ENCODE measurements around the gene NQO2. TPM values are rescaled to one million over a fixed set of nuclear protein-coding genes. Genes with fewer than 3 reads are reported as not detected.
A peak's percentile ranks its signal among the peaks of the same experiment; 100 is the strongest.

NQO2 gene, protein sequence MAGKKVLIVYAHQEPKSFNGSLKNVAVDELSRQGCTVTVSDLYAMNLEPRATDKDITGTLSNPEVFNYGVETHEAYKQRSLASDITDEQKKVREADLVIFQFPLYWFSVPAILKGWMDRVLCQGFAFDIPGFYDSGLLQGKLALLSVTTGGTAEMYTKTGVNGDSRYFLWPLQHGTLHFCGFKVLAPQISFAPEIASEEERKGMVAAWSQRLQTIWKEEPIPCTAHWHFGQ
- total RNA-seq (10 to 100 TPM in 1 of 2 donors, 1 to 10 TPM in 1; 9.5 to 16.8 TPM), polyA plus RNA-seq (ENCODE audit: insufficient read depth, low read depth, low replicate concordance) (35.6 TPM)
- long read RNA-seq, donor 1, full-length matches to known transcripts = 9 of 15 reads
- long read RNA-seq, donor 1, partial matches to known transcripts = 0 of 15 reads
- long read RNA-seq, donor 1, other reads (novel, unspliced or antisense) = 6 of 15 reads
- long read RNA-seq, donor 2, full-length matches to known transcripts = 7 of 7 reads
- long read RNA-seq, donor 2, partial matches to known transcripts = 0 of 7 reads
- long read RNA-seq, donor 2, other reads (novel, unspliced or antisense) = 0 of 7 reads

DNA sequence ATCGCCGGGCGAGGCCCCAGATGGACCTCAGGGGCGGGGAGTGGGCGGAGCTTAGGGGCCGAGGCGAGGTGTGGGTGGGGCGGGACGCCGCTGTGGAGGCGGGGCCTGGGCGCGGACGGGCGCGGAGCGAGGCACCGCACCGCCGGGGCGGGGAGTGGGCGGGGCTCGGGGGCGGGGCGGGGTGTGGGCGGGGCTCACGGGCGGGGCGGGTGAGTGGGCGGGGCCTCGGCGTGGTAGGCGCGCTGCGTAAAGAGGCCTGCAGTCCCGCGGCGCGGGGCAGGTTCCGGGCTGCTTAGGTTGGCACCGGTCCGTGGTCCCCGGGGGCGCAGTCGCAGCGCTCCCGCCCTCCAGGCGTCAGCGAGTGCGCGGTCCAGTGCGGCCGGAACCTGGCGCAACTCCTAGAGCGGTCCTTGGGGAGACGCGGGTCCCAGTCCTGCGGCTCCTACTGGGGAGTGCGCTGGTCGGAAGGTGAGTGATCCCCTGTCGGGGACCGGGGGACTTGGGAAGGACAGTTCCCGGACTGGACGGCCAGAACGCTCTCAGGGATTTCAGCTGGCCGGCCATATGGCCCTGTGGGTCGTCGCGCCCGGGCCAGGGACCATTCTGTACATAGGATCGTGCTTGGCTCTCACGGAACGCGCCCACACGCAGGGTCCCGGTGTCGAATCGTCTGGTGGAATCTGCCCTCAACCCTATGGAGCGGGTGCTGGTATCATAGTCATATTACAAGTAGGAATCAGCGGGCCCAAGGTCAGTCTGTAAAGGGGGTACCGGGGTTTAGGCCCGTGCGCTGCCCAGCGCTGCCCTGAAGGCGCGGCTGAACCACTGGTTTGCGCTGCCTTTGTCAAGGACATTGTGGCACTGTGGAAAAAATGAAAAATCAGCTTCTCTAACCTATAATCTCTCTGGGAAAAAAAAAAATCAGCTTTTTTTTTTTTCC is at the start of gene NQO2:
TSS of gene NQO2 (plus strand) at position 277 of the 940 bp plus-strand sequence. CDS start 6,659 bp downstream, outside the sequence.
- Histone ChIP-seq H3K4me1 (peaks cover 12% of the 10 kb centered on the region), H3K9me3 (no peaks in the 10 kb centered on the region), H3K4me3 (peak within 1 kb of the TSS; percentile 75 to 76), H3K27ac (peak within 1 kb of the TSS; percentile 72 to 87), H3K27me3 (no peaks in the 10 kb centered on the region), H3K36me3 (ENCODE audit: low read depth, missing control alignments) (no peaks in the 10 kb centered on the region)
- peak; percentile 56 for TF ChIP-seq POLR2A (IDR thresholded peaks at IDR 0.05)
- TF ChIP-seq, protein P1, sequence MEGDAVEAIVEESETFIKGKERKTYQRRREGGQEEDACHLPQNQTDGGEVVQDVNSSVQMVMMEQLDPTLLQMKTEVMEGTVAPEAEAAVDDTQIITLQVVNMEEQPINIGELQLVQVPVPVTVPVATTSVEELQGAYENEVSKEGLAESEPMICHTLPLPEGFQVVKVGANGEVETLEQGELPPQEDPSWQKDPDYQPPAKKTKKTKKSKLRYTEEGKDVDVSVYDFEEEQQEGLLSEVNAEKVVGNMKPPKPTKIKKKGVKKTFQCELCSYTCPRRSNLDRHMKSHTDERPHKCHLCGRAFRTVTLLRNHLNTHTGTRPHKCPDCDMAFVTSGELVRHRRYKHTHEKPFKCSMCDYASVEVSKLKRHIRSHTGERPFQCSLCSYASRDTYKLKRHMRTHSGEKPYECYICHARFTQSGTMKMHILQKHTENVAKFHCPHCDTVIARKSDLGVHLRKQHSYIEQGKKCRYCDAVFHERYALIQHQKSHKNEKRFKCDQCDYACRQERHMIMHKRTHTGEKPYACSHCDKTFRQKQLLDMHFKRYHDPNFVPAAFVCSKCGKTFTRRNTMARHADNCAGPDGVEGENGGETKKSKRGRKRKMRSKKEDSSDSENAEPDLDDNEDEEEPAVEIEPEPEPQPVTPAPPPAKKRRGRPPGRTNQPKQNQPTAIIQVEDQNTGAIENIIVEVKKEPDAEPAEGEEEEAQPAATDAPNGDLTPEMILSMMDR (IDR thresholded peaks at IDR 0.05) = peak in 1 of 3 experiments; percentile 3
- WGBS, 2 donors = 1 to 2% methylated on average over 25 to 72 of the region's 87 CpGs
- intact Hi-C loops (cut with DNase I; ENCODE audit: low total_unique reads) = loop anchor here (5.0 kb wide), 1 partner anchor 47 kb away; no protein-coding TSS in a partner anchor
- DNase-seq = peak; percentile 95

DNA sequence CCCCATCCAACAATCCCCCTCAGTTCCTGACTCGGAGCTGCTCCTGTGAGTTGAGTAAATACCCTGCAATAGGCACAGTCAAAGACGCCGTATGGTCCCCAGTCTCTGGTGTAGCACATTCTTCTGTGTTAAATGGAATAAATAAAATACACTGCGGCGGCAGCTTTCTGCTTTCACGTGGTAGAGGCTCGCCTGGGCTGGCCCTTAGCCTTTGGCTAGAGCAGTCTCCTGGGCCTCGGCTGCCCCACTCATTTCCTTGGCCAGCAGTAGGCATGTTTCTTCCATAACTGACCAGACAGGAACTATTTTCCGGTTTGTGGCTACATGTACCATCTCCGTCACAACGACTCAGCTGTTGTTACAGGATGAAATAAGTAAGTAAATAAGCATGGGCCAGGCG is 49.0 kb upstream of the NQO2 start:
- WGBS, 2 donors = 84 to 95% methylated on average over 12 of the region's 12 CpGs

DNA sequence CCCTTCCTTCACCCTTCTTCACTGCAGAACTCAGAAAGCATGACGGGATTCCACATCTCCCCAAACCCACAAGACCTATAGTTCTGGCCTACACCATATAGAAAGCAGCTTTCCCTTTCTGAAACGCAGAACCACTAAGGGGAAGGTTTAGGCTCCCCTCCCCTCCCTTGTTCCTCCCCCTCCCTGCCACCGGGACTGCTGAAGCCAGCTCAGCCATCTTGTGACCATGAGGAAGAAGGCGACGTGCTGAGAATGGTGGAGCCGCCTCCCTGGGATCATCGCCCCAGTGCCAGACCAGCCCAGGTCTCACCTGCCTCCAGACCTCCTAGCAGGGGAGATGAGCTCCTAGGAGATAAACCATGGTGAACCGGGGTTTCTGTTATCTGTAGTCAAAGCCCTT is 48.0 kb upstream of the NQO2 start:
- Histone ChIP-seq H3K27ac (peak overlapping the region in 1 of 2 donors; percentile 73), H3K4me1 (peaks cover 6% of the 10 kb centered on the region), H3K36me3 (ENCODE audit: low read depth, missing control alignments) (no peaks in the 10 kb centered on the region), H3K9me3 (no peaks in the 10 kb centered on the region), H3K27me3 (no peaks in the 10 kb centered on the region), H3K4me3 (no peak overlapping the region)
- TF ChIP-seq POLR2A (IDR thresholded peaks at IDR 0.05) = no peak
- TF ChIP-seq, protein P1 (IDR thresholded peaks at IDR 0.05) = no peak
- intact Hi-C loops (cut with DNase I; ENCODE audit: low total_unique reads) = no loop called here
- DNase-seq = peak; percentile 28
- 63 to 77% methylated on average over 8 of the region's 8 CpGs for WGBS, 2 donors

More for the DNA sequence above, 49.0 kb upstream of the NQO2 start:
- no peak for TF ChIP-seq POLR2A (IDR thresholded peaks at IDR 0.05)
- Histone ChIP-seq H3K36me3 (ENCODE audit: low read depth, missing control alignments) (no peaks in the 10 kb centered on the region), H3K27me3 (no peaks in the 10 kb centered on the region), H3K4me1 (peaks cover 6% of the 10 kb centered on the region), H3K9me3 (no peaks in the 10 kb centered on the region), H3K4me3 (no peak overlapping the region), H3K27ac (no peak overlapping the region)
- peak; percentile 15 for DNase-seq
- intact Hi-C loops (cut with DNase I; ENCODE audit: low total_unique reads) = no loop called here

DNA sequence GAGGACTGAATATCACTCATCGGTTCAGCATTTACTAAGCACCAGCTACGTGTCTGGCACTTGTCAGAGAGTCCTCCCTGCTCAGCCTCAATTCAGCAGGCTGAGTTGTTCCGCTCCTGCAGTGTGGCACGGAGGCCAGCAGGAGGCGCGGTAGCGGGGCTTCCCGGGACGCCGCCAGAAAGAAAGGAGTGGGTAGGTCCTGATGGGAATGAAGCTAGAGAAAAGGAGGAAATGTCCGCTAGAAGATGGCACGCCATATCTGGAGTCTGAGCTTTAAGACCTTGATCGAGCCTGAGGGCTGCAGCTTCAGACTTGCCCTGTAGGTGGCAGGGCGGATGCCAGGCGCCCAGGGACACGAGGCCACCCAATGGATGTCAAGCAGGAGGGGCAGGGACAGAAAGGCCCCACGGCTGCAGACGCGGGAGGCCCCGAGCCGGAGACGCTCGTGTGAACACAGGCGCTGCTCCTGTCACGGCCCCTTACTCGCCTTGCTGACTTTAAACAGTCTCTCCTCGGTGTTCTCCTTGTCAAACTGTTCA is 47.1 kb upstream of the NQO2 start:
- no peaks in the 10 kb centered on the region for H3K9me3 ChIP-seq
- H3K27ac ChIP-seq = peak overlapping the region in 1 of 2 donors; percentile 73
- H3K4me3 ChIP-seq = peak overlapping the region in 1 of 2 donors; percentile 25
- H3K36me3 ChIP-seq (ENCODE audit: low read depth, missing control alignments) = no peaks in the 10 kb centered on the region
- H3K4me1 ChIP-seq = peaks cover 14% of the 10 kb centered on the region
- DNase-seq = peak; percentile 80
- no peak for TF ChIP-seq POLR2A (IDR thresholded peaks at IDR 0.05)
- TF ChIP-seq, protein P1 (IDR thresholded peaks at IDR 0.05) = peak; percentile 93 to 95 (median 94)
- WGBS, 2 donors = 8 to 13% methylated on average over 27 of the region's 27 CpGs
- H3K27me3 ChIP-seq = no peaks in the 10 kb centered on the region
- intact Hi-C loops (cut with DNase I; ENCODE audit: low total_unique reads) = no loop called here

Data from testis (tissue), 5 donors.